GM19372 (cell line): Measurements from ENCODE around the gene GGTLC2.
"Not testable (repeated sequence)": the region's sequence is repeated elsewhere in the genome, so short reads cannot be mapped to it uniquely, and the experiment has no call there.

ENCODE experiments used
- ATAC-seq: cut with Tn5 transposase; IDR thresholded peaks from one replicate; pipeline ENCODE4 v1.9.1; 2021; ENCODE audit warnings: mild to moderate bottlenecking, low read depth, moderate library complexity; ENCODE audit not compliant: unreplicated experiment

The GGTLC2 gene

GRCh38 chr22:22666307-22667091 lies 22.1 kb downstream of the GGTLC2 start:
- no peak for ATAC-seq

- no peak for ATAC-seq
Observed at GRCh38 chr22:22667966-22668880, 23.8 kb downstream of the GGTLC2 start.

GRCh38 chr22:22669093-22669492 lies 24.7 kb downstream of the GGTLC2 start:
- no peak for ATAC-seq

- ATAC-seq: no peak
Observed at GRCh38 chr22:22670076-22670795, 25.8 kb downstream of the GGTLC2 start.

GRCh38 chr22:22671506-22671905 lies 27.1 kb downstream of the GGTLC2 start:
- no peak for ATAC-seq

- no peak for ATAC-seq
Observed at GRCh38 chr22:22673099-22673498, 28.7 kb downstream of the GGTLC2 start.

GRCh38 chr22:22673628-22674027 lies 29.2 kb downstream of the GGTLC2 start:
- no peak for ATAC-seq

GRCh38 chr22:22674467-22674866 lies 30.1 kb downstream of the GGTLC2 start:
- no peak for ATAC-seq

GRCh38 chr22:22678970-22679369 lies 34.6 kb downstream of the GGTLC2 start:
- no peak for ATAC-seq

- no peak for ATAC-seq
Observed at GRCh38 chr22:22680396-22680795, 36.0 kb downstream of the GGTLC2 start.

GRCh38 chr22:22681221-22681739 lies 36.9 kb downstream of the GGTLC2 start:
- ATAC-seq: no peak

- no peak for ATAC-seq
Observed at GRCh38 chr22:22682196-22682595, 37.8 kb downstream of the GGTLC2 start.

- no peak for ATAC-seq
Observed at GRCh38 chr22:22682807-22683667, 38.6 kb downstream of the GGTLC2 start.

- ATAC-seq: no peak
Observed at GRCh38 chr22:22683668-22684361, 39.4 kb downstream of the GGTLC2 start.

- ATAC-seq: no peak
Observed at GRCh38 chr22:22684580-22685561, 40.5 kb downstream of the GGTLC2 start.

- ATAC-seq: no peak
Observed at GRCh38 chr22:22685586-22685985, 41.2 kb downstream of the GGTLC2 start.

- not testable (repeated sequence) for ATAC-seq
Observed at GRCh38 chr22:22686202-22687115, 42.0 kb downstream of the GGTLC2 start.
